Endothelial cell of umbilical vein (primary cell): ENCODE results near the gene FAM120A. TPM values are rescaled to one million over a fixed set of nuclear protein-coding genes. Genes with fewer than 3 reads are reported as not detected.

Experiments used
- BruUV-seq: library from RNA; stranded (reverse); fragments of 400-500 nt; replicated peaks from 2 replicates; lab custom pipeline; 2021; lab: Mats Ljungman, UMichigan
- CTCF ChIA-PET: fragments of 300-600, 350-600 bp; sonication (Branson Sonifier 250); formaldehyde crosslinking; loops from one replicate; lab custom pipeline; 2021; ENCODE audit warnings: antibody characterized with exemption, inconsistent platforms; lab: Charles Lee
- POLR2A ChIA-PET: fragments of 300-600, 350-600 bp; sonication (Branson Sonifier 250); formaldehyde crosslinking; loops from one replicate; lab custom pipeline; 2021; ENCODE audit warnings: antibody characterized with exemption, inconsistent platforms; lab: Charles Lee
- DNase-seq: peaks from one replicate; pipeline ENCODE4 v3.0.0-alpha.2; 2011; ENCODE audit warnings: low read depth, low spot score
- FAIRE-seq: peaks from 2 replicates; lab custom pipeline; 2011; peaks lifted over from hg19 to GRCh38; lab: Jason Lieb, UNC
- H2AFZ ChIP-seq: 2 replicates; pipeline ENCODE4 v1.6.0; 2012; ENCODE audit warnings: low read depth, low read length, control low read depth, inconsistent platforms
- H3K27ac ChIP-seq: 2 replicates; pipeline ENCODE4 v1.5.1; 2011; ENCODE audit warnings: low read depth, mild to moderate bottlenecking, control low read depth, low read length, moderate library complexity; ENCODE audit not compliant: insufficient read depth
- H3K27me3 ChIP-seq, 2 experiments: 2 replicates each; pipeline versions ENCODE4 v1.6.0 to v1.6.1; 2011; ENCODE audit warnings: low read length in 2 of 2, mixed read lengths in 1 of 2; ENCODE audit not compliant: control insufficient read depth in 2 of 2, insufficient read depth in 2 of 2
- H3K36me3 ChIP-seq, 2 experiments: 2 replicates in 1 of 2; 3 replicates in 1 of 2; pipeline ENCODE4 v1.5.1; 2011; ENCODE audit warnings: low read length in 2 of 2, mild to moderate bottlenecking in 1 of 2, moderate library complexity in 1 of 2; ENCODE audit not compliant: control insufficient read depth in 2 of 2, insufficient read depth in 2 of 2; ENCODE audit errors: extremely low read depth in 1 of 2
- H3K4me1 ChIP-seq: 3 replicates; pipeline ENCODE4 v1.5.1; 2011; ENCODE audit warnings: mild to moderate bottlenecking, low read length; ENCODE audit not compliant: control insufficient read depth, insufficient read depth; ENCODE audit errors: extremely low read depth
- H3K4me2 ChIP-seq: 2 replicates; pipeline ENCODE4 v1.6.1; 2011; ENCODE audit warnings: low read length, control low read depth, mixed read lengths; ENCODE audit not compliant: insufficient read depth
- H3K4me3 ChIP-seq, 3 experiments: fragments of 200-600 bp in 1 of 3; sonication (generic), shearing (Covaris generic) in 1 of 3; replicated peaks in 1 of 3; 2 replicates each; pipeline ENCODE4 v1.5.1; 2011 to 2016; ENCODE audit warnings: control low read depth in 3 of 3, low read length in 3 of 3, mild to moderate bottlenecking in 2 of 3, inconsistent platforms in 1 of 3, low read depth in 1 of 3, moderate library complexity in 1 of 3; ENCODE audit not compliant: insufficient read depth in 1 of 3
- H3K79me2 ChIP-seq: 2 replicates; pipeline ENCODE4 v1.6.0; 2012; ENCODE audit warnings: low read length, inconsistent platforms; ENCODE audit not compliant: control insufficient read depth, insufficient read depth
- H3K9ac ChIP-seq: replicated peaks from 2 replicates; pipeline ENCODE3; 2011; ENCODE audit warnings: low read length, control low read depth; ENCODE audit not compliant: insufficient read depth; ENCODE audit errors: extremely low read depth
- H3K9me1 ChIP-seq: replicated peaks from 3 replicates; pipeline ENCODE4 v1.6.0; 2011; ENCODE audit warnings: mild to moderate bottlenecking, low read length; ENCODE audit not compliant: control insufficient read depth, insufficient read depth; ENCODE audit errors: extremely low read depth
- H3K9me3 ChIP-seq: replicated peaks from 2 replicates; pipeline ENCODE4 v1.5.1; 2012; ENCODE audit warnings: low read length, inconsistent platforms; ENCODE audit not compliant: control insufficient read depth, insufficient read depth
- H4K20me1 ChIP-seq: replicated peaks from 2 replicates; pipeline ENCODE3; 2011; ENCODE audit warnings: mild to moderate bottlenecking, low read length; ENCODE audit not compliant: control insufficient read depth, insufficient read depth; ENCODE audit errors: extremely low read depth
- EZH2 ChIP-seq: IDR thresholded peaks from 2 replicates; pipeline ENCODE4 v1.6.1; 2012; ENCODE audit warnings: borderline replicate concordance, low read depth, mild to moderate bottlenecking, moderate library complexity, low read length, inconsistent platforms; ENCODE audit not compliant: severe bottlenecking
- FOS ChIP-seq: IDR thresholded peaks from 2 replicates; pipeline ENCODE4 v1.6.1; 2011; ENCODE audit warnings: mild to moderate bottlenecking, low read length, moderate library complexity, borderline replicate concordance; ENCODE audit not compliant: insufficient read depth
- GATA2 ChIP-seq: IDR thresholded peaks from 2 replicates; pipeline ENCODE4 v1.7.0; 2011; ENCODE audit warnings: low read depth, mild to moderate bottlenecking, moderate library complexity, mixed read lengths, low read length; ENCODE audit not compliant: insufficient read length, insufficient read depth
- JUN ChIP-seq: IDR thresholded peaks from 2 replicates; pipeline ENCODE4 v1.6.1; 2011; ENCODE audit warnings: borderline replicate concordance, low read depth; ENCODE audit not compliant: insufficient read length, insufficient read depth
- MYC ChIP-seq: IDR thresholded peaks from one replicate; pipeline ENCODE4 v1.6.1; 2011; ENCODE audit warnings: mild to moderate bottlenecking, low read depth, low read length
- POLR2A ChIP-seq: IDR thresholded peaks from 2 replicates; pipeline ENCODE4 v1.6.1; 2012; ENCODE audit warnings: low read depth, mild to moderate bottlenecking, control low read depth, low read length
- POLR2AphosphoS5 ChIP-seq: IDR thresholded peaks from 2 replicates; pipeline ENCODE4 v1.6.1; 2012; ENCODE audit warnings: low read depth, mild to moderate bottlenecking, control low read depth, low read length, moderate library complexity; ENCODE audit not compliant: insufficient read depth
- dilution Hi-C: fragments of 300-500 bp; cut with MboI; formaldehyde crosslinking; loops from one replicate; pipeline ENCODE4 v1.15.0; 2019; ENCODE audit warnings: low sequenced_read_pairs; ENCODE audit not compliant: extremely low pct_ligation_motif_present
- intact Hi-C: fragments of 100-400 bp; cut with micrococcal nuclease; formaldehyde crosslinking; loops from one replicate; pipeline ENCODE4 v1.10.0; 2022
- polyA plus RNA-seq, 4 experiments: library from polyadenylated mRNA; depleted of rRNA in 3 of 4; stranded (reverse) in 3 of 4; unstranded in 1 of 4; fragments of >200 nt; gene quantifications; 2 replicates each; pipeline versions ENCODE4 v1.2.1 to v1.2.3, GENCODE V29; 2011 to 2012; ENCODE audit warnings: missing spikeins in 1 of 4
- total RNA-seq: library from RNA; stranded (reverse); gene quantifications from 2 replicates; pipeline ENCODE4 v1.2.3, GENCODE V29; 2021
- TF ChIP-seq, protein P1 (sequence below), 2 donors: IDR thresholded peaks; 1 replicate in 1 of 2; 2 replicates in 1 of 2; pipeline ENCODE4 v1.5.1; 2011; ENCODE audit warnings: low read length in 2 of 2, mild to moderate bottlenecking in 2 of 2, moderate library complexity in 2 of 2, control low read depth in 1 of 2, inconsistent platforms in 1 of 2, low read depth in 1 of 2; ENCODE audit not compliant: insufficient read depth in 1 of 2; ENCODE audit errors: extremely low read depth in 1 of 2
- TF ChIP-seq, protein P2 (sequence below): IDR thresholded peaks from 2 replicates; pipeline ENCODE4 v1.6.1; 2011; ENCODE audit not compliant: insufficient read depth, insufficient read length

The FAM120A gene
- total and polyA plus RNA-seq, 2 donors (not counting 3 experiments of a cell fraction or from before 2014, with no cell fraction given): 66.8 to 126 TPM

DNA sequence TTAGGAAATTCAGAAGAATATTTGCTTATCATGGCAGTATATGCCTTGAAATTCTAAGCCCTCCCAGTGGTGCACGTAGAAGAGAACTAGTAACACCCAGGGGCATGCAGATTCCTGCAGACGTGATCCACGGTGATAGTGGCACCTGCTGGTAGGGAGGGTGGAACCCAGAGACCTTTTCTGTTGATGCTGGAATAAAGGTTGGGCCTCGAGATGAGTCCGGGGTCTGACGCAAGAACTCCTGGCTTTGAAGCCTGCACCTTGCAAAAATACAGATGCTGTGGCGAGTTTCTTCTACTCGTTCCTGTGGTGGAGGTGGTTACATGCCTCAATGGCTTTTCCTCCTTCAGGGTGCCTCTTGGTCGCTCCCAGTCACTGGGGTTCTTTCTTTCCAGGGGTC lies 85.4 kb downstream of the FAM120A start:
- Histone ChIP-seq H3K9me3 (no peaks in the 10 kb centered on the region), H3K79me2 (peaks cover 17% of the 10 kb centered on the region), H3K9me1 (no peaks in the 10 kb centered on the region), H4K20me1 (no peaks in the 10 kb centered on the region), H3K36me3 (peaks cover 0 to 11% of the 10 kb centered on the region in 2 experiments), H3K27ac (no peak overlapping the region), H3K4me2 (no peak overlapping the region), H3K4me3 (no peak overlapping the region), H3K9ac (no peak overlapping the region), H3K4me1 (no peaks in the 10 kb centered on the region), H3K27me3 (no peaks in the 10 kb centered on the region), H2AFZ (no peak overlapping the region)
- dilution Hi-C loops: no loop called here
- FAIRE-seq (no peak), DNase-seq (no peak)
- TF ChIP-seq FOS: no peak
- BruUV-seq: no TSS peak
- ChIA-PET POLR2A (no interaction called here), CTCF (interaction anchor here (2.6 kb wide), 1 partner anchor 29 kb away, joined by 16 read pairs; no protein-coding TSS in a partner anchor)
- intact Hi-C loops: no loop called here

DNA sequence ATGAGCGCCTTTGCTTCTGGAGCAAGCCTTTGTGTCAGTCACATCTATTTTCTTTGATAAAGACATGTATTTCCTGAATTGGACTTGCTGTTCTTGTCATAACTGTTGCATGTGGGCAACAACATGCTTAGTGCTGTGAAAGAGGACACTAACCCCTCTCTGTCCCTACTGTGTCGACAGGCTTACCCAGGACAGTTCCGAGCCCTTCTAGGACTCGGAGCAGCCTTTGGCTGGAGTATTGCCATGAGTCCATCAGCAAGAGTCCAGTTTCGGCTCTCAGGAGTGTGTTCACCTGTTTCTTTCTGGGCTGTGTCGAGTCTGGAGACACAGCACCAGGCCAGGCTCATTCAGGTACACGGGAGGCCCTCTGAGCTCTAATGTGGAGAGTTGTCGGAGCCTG lies 88.8 kb downstream of the FAM120A start:
- DNase-seq (no peak), FAIRE-seq (no peak)
- no peak overlapping the region for H2AFZ ChIP-seq
- no peaks in the 10 kb centered on the region for H3K27me3 ChIP-seq
- no peak overlapping the region for H3K4me3 ChIP-seq
- H3K9me1 ChIP-seq: no peaks in the 10 kb centered on the region
- no peaks in the 10 kb centered on the region for H4K20me1 ChIP-seq
- no peak overlapping the region for H3K9ac ChIP-seq
- H3K79me2 ChIP-seq: peaks cover 9% of the 10 kb centered on the region
- H3K4me2 ChIP-seq: no peak overlapping the region
- BruUV-seq: no TSS peak
- dilution Hi-C loops (no loop called here), intact Hi-C loops (no loop called here)
- ChIA-PET POLR2A (no interaction called here), CTCF (interaction anchor here (1.7 kb wide), 1 partner anchor 26 kb away, joined by 4 read pairs; no protein-coding TSS in a partner anchor)
- H3K9me3 ChIP-seq: no peaks in the 10 kb centered on the region
- H3K4me1 ChIP-seq: no peaks in the 10 kb centered on the region
- no peak overlapping the region for H3K27ac ChIP-seq
- TF ChIP-seq GATA2 (no peak), MYC (no peak), JUN (no peak), POLR2AphosphoS5 (no peak), FOS (no peak), EZH2 (no peak), POLR2A (no peak)
- TF ChIP-seq, protein P1, sequence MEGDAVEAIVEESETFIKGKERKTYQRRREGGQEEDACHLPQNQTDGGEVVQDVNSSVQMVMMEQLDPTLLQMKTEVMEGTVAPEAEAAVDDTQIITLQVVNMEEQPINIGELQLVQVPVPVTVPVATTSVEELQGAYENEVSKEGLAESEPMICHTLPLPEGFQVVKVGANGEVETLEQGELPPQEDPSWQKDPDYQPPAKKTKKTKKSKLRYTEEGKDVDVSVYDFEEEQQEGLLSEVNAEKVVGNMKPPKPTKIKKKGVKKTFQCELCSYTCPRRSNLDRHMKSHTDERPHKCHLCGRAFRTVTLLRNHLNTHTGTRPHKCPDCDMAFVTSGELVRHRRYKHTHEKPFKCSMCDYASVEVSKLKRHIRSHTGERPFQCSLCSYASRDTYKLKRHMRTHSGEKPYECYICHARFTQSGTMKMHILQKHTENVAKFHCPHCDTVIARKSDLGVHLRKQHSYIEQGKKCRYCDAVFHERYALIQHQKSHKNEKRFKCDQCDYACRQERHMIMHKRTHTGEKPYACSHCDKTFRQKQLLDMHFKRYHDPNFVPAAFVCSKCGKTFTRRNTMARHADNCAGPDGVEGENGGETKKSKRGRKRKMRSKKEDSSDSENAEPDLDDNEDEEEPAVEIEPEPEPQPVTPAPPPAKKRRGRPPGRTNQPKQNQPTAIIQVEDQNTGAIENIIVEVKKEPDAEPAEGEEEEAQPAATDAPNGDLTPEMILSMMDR (IDR thresholded peaks at IDR 0.05; ENCODE audit: extremely low read depth in 1 of 2, insufficient read depth in 1 of 2, low read depth in 1 of 2, low read length in 2 of 2): no peak
- TF ChIP-seq, protein P2, sequence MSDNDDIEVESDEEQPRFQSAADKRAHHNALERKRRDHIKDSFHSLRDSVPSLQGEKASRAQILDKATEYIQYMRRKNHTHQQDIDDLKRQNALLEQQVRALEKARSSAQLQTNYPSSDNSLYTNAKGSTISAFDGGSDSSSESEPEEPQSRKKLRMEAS: no peak
- H3K36me3 ChIP-seq: peaks cover 5 to 21% of the 10 kb centered on the region in 2 experiments
